Muscle of arm (tissue), 12 donors: Measurements from ENCODE around the gene ZCCHC24. TPM values are rescaled to one million over a fixed set of nuclear protein-coding genes. Genes with fewer than 3 reads are reported as not detected.

Experiments
- DNase-seq: peaks from one replicate; pipeline ENCODE4 v3.0.0-alpha.2; 2013
- polyA plus RNA-seq, 12 donors: library from polyadenylated mRNA; unstranded; fragments of 120-200 nt; gene quantifications; one replicate each; pipeline ENCODE4 v1.2.1, GENCODE V29; 2013; ENCODE audit not compliant: insufficient read length in 12 of 12

ZCCHC24 gene
- polyA plus RNA-seq, 12 donors = 47.0 to 84.0 (median 60.4) TPM; not detected in 1

DNA sequence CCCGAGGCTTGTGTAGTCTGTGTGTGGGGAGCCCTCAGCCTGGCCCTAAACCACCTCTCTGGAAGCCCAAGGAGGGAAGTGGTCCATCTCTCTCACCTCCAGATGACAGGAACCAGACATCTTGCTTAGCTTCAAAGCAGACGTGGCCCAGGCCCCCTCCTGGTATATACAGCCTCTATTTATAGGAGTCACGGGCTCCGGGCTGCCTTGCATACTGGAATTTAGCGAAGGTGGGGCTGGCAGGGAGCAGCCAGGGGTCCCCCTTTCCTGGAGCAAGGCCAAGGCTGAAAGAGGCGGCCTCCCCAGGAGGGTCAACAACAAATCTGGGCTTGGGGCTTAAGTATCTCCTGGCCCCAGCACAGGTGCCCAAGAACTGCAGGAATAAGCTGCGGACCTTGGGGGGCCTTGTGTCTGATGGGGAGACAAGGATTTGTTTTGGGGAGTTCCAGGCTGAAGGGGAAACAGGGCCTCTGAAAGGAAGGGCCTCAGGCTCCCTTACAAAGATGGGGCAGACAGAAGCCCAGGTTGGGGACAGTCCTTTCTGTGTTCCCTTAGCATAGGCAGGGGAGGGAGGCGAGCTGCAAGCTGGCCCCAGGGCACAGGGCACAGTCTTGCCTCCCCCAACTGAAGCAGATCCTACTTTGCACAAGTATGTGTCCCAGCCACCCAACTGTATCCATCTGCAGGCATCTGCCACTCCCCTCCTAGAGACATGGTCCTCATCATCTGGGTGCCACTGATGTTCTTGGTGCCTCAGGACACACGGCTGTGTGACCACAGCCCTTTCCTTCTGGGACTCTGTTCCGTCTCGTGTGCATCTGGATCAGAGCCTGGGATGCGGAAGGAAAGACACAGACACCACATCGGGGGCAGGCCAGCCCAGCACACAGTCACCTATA, 11.9 kb downstream of the ZCCHC24 start:
- DNase-seq = no peak

DNA sequence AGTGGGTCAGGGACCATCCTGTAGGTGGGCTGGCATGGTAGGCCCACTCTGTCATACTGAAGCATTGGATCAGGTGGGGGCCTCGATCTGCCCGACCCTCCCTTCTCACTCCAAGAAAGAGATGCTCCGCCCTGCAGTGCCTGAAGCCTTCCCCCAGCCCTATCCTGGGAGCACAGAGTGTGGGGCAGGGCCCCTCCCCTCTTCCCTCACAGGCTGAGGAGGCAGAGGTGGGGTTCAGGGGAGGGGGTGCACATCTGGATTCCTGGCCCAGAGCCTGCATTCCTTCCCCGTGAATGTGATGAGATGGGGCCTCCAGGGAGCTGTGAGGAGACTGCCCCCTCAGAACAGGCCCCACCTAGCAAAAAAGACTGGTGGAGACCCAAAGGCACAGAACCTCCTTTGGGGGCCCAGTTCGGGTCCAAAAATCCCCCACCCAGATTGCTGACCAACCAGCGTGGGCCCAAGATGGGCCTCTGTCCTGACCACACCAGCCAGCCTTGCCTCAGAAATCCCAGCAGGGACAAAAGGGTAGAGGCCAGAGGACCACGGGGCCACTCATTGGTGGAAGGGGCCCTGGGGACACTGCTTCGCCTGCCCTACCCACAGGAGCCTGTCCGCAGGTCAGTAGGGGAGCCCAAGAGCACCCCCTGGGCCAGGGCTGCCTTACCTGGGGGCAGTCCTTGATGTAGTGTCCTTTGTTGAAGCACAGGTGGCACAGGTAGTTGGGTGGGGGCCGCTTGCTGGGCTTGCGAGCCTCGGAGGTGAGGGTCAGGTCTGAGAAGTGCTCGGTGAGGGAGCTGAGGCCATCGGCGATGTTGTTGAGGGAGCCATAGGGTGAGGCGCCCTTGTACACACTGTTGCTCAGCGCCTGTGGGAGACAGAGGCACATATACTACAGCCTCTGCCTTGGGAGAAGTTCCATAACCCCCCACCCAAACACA, 13.3 kb downstream of the ZCCHC24 start:
- DNase-seq = peak; percentile 72

DNA sequence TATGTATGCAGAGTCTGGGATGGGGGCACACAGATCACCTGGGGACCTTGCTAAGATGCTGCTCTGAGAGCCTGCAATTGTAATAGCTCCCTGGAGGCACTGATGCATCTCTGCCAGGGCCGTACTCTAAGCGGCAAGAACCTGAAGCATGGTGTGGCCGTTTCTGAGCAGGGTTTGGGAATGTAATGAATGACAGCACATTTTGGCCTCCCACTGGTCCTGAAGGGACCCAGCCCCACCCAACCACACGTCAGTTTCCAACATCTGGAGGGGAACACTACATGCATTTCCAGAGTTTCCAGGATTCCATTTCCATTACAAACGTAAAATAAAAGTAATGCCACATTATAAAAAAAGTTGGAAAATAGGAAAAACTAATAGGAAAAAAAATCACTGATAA, 14.0 kb downstream of the ZCCHC24 start:
- no peak for DNase-seq

- no peak for DNase-seq
Measured at GRCh38 chr10:79430936-79431335, 14.5 kb downstream of the ZCCHC24 start.

DNA sequence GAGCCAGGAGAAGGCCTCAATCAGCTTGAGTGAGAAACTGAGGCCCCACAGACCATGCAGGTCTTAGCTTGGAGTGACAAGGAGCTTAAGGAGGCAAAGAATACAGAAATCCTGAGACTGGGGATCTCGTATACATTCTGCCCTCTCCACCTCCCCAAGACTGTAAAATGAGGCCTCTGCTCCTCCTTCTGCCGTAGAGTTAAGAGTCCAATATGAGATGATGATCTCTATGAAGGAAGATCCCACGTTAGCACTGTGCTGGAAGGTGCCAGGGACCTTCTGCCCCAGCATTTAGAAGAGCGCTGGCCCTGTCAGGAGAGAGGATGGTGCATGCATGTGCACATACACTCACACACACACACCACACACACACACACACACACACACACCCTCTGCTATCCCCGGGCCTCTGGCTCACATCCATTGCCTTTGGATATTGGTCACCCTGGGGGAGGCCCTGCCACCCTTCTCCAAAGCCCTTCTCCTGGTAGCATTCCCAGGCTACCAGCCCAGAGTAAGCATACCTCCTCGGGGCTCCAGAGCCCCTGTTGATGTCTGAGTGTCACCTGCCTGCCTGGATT, 15.0 kb downstream of the ZCCHC24 start:
- no peak for DNase-seq

DNA sequence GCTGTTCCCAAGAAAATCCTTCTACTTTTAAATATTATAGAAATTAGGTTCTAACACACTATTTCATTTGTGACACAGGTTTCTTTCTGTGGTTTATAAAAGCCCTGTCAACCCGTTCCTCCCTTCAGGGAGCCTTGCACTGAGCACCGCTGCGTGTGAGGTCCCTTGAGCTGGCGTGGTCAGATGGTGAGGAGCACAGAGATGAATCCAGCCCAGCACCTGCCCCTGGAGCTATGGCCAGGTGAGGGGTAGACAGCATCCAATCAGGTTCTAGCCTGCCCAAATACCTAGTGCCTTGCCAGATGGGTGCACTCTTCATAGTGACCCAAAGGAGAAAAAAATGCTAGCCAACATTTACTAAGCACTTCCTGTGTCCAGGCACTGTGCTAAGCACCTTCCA, 15.7 kb downstream of the ZCCHC24 start:
- DNase-seq = no peak

DNA sequence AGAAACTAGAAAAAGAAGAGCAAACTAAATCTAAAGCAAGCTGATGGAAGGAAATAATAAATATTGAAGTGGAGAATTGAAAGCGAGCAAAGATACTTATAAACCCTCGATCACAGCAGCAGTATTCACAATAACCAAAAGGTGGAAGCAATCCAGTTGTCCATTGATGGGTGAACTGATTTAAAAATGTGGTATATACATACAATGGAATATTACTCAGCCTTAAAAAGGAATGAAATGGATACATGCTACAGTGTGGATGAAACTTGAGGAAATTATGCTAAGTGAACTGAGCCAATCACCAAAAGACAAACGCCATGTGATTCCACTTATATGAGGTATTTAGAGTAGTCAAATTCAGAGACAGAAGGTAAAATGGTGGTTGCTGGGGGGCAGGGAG, 17.5 kb downstream of the ZCCHC24 start:
- DNase-seq = no peak

- no peak for DNase-seq
Measured at GRCh38 chr10:79425074-79425532, 20.3 kb downstream of the ZCCHC24 start.

- DNase-seq = no peak
Measured at GRCh38 chr10:79424221-79425073, 21.0 kb downstream of the ZCCHC24 start.

- no peak for DNase-seq
Measured at GRCh38 chr10:79422178-79422892, 23.1 kb downstream of the ZCCHC24 start.

- DNase-seq = no peak
Measured at GRCh38 chr10:79420974-79421688, 24.3 kb downstream of the ZCCHC24 start.

GRCh38 chr10:79418886-79419595, 26.4 kb downstream of the ZCCHC24 start:
- DNase-seq = no peak

- DNase-seq = no peak
Measured at GRCh38 chr10:79418274-79418673, 27.1 kb downstream of the ZCCHC24 start.

DNA sequence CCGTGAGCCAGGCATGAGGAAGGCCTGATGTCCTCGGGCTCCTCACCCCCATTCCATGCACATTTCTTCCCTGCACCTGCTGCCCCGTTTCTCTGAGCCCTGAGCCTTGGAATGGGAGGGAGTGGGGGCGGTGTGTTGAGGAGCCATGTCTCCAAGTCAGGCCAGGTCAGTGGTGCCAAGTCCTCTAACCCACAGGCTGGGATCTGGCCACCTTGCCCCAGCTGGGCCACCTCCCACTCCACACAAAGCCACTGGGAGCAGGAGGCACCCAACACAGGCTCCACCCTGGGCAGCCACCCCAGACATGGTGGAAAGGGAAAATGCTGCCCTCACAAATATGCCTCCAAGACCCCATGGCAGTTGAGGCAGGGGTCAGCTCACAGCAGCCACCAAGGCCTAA, 27.7 kb downstream of the ZCCHC24 start:
- no peak for DNase-seq

GRCh38 chr10:79417266-79417665, 28.2 kb downstream of the ZCCHC24 start:
- DNase-seq = no peak

GRCh38 chr10:79416578-79417255, 28.7 kb downstream of the ZCCHC24 start:
- DNase-seq = no peak

GRCh38 chr10:79415736-79416577, 29.5 kb downstream of the ZCCHC24 start:
- DNase-seq = no peak

DNA sequence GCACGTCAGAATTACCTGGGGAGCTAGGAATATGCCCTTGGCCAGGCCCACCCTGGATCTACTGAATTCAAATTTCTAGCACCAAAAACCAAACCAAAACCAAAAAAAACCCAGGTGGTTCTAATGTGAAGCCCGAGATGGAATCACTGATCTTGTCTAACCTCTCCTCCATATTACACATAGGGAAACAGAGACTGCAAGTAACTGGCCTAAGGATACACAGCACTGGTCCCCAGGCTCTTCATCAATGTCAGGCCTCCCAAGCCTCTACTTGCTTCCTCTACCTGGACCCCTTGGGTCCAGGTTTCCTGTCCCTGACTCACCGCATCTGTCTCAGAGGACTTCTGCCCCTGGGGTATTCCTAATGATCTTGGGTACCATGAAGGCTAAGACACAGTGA, 30.7 kb downstream of the ZCCHC24 start:
- DNase-seq = no peak
